SIG-M5 (cell line): Measurements from ENCODE around the gene NBPF3.
"Not testable (repeated sequence)": the region's sequence is repeated elsewhere in the genome, so short reads cannot be mapped to it uniquely, and the experiment has no call there.

Source experiments
- DNase-seq: peaks from one replicate; lab custom pipeline; 2025; lab: John Stamatoyannopoulos, UW

The NBPF3 gene

DNA sequence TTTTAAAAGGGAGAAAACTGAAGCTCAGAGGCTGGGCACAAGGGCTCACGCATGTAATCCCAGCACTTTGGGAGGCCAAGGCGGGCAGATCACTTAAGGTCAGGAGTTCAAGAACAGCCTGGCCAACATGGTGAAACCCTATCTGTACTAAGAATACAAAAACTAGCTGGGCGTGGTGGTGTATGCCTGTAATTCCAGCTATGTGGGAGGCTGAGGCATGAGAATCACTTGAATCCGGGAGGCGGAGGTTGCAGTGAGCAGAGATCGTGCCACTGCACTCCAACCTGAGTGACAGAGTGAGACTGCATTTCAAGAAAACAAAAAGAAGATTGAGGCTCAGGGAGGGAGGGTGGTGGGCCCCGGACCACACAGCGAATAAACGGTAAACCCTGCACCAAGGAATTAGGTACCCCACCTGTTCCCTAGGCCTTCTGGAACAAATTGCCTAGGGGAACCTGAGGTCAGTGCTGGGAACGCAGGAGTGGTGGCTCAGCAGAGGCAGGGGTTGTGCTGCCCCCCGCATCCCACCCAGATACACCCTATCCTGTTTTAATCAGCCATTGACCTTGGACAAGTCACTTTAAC is 79.6 kb downstream of the NBPF3 start:
- DNase-seq: not testable (repeated sequence)

DNA sequence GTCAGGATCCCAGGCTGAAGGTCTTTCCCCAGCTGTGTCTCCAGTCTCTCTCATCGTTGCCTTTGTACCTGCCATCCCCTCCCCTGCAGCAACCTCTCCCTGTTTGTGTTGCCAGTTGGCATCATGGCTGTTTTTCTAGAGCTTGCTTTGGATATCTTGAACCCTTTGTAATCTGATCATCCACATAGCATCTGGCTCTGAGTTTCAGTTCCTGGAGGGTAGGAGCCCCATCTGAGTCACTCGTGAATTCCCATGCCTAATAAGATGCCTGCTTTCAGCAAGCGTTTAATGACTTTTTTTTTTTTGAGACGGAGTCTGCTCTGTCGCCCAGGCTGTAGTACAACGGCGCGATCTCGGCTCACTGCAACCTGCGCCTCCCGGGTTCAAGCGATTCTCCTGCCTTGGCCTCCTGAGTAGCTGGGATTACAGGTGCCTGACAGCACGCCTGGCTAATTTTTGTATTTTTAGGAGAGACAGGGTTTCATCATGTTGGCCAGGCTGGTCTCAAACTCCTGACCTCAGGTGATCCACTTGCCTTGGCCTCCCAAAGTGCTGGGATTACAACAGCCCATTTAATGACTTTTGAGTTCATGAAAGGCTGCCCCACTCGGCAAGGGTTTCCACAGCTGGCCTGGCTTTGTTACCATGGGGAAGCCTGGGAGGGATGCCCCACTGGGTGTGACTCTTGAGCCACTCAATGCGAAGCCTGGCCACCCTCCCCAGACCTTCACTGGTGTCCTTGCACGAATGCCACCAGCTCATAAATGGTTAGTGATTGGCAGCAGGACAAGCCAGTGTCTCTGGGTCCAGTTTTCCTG is 81.2 kb downstream of the NBPF3 start:
- DNase-seq: no peak

DNA sequence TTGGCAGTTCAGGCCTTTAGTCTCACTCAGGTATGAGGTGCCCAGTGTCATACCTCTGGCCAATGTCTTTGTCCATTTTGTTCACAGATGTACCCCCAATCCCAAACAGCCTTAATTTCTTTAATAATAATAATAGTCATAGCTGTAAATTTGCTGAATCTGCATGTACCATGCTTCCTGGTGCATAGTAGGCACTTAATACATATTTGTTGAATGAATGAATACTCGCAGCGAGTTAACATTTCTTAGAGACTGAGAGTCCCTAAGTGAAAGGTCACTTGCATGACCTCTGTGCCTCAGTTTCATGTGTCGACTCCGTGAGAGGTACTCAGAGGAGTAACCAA is 81.8 kb downstream of the NBPF3 start:
- DNase-seq: no peak

DNA sequence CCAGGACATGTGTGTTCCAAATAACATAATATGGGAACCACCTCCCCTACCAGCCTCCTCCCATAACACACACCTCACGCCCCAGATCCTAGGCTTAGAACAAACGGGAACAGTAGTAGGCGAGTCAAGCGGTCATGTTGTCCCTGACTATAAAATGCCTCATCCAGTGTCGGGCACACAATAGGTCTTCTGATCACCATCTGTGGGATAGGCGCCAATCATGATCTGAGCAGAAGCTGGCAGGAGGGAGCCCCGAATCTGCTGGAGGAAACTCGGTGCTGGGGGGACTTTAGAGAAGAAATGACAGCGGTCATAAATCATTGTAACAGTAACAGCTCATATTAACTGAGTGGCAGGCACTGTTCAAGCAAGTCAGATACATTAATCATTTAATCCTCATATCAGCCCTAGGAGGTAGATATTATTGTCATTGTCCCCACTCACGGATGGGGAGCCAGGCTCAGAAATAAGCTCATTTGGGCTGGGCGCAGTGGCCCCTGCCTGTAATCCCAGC is 82.6 kb downstream of the NBPF3 start:
- DNase-seq: no peak

DNA sequence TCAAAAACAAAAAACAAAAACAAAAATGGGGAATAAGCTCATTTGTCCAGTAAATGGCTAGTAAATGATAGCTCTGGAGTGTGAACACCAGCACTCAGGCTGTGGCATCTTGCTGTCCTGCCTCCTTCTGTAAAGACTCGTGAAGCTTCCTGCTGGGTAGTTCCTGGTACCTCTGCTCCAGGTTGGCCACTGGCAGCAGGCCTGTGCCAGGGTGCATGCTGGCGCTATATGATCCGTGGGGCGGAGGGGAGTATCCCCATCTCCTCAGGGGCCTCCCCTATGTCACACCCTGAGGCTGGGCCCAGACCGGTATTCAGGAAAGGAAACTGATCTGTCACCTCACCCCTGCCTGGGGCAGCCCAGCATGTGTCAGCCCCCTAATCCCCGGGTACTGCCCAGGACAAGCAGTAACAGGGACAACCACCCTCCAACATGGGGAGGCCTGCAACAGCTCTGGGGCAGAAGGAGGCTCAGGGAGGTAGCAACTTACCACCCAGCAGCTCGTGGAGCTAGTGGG is 83.4 kb downstream of the NBPF3 start:
- no peak for DNase-seq

DNA sequence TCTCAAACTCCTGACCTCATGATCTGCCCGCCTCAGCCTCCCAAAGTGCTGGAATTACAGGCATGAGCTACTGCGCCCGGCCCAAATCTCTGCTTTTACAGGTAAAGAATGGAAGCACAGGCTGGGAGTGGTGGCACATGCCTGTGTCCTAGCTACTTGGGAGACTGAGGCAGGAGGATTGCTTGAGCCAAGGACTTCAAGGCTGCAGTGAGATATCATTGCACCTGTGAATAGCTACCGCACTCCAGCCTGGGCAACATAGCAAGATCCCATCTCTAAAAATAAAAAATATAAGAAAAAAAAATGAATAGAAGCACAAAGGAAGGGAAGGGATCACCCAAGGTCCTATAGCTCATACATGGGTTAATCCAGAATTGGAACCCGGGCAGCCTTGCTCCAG is 84.3 kb downstream of the NBPF3 start:
- no peak for DNase-seq

DNA sequence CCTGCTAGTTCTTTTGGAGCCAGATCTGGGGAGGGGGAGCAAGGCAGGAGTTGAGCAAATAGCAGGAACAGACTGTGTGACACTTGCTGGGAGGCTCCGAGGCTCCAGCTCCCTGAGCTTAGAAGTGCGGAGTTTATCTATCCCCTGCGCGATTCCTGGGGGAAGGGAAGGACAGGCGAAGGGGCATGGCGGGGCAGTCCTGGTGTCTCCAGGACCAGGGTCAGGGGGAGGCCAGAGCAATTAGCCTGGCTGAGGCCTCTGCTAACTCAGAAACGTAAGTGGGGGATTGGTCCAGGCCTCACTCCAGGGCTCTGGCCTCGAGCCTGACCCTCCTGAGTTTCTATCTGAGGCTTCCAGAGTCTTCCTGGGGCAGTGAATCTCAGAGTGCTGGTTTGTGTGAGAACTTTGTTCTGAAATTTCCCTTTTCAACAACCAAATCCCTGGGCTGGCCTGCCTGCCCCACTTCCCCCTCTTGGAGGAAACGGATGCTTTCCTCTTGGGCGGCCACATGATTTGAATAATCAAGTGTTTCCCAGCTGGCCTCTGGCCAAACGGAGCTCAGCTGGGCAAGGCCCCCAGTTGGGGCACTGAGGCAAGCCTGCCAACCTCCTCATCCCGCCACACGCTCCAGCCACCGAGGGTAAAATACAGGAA is 84.9 kb downstream of the NBPF3 start:
- no peak for DNase-seq

DNA sequence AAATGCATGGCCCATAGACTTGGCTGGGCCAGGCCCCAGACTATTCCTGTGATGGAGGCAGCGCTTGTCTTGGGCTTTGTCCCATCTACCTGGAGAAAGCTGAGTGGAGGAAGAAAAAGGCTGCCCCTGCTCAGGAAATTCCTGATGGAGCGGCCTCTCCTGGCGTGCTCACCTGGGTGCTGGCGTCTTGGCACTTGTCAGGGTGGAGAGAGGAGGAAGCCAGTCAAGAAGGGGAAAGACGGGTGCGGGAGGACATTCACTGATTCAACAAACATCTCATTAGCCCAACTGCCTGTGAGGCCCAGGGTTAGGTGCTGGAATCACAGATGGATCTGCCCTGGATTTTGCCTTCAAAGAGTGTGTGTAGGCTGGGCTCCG is 85.4 kb downstream of the NBPF3 start:
- no peak for DNase-seq

DNA sequence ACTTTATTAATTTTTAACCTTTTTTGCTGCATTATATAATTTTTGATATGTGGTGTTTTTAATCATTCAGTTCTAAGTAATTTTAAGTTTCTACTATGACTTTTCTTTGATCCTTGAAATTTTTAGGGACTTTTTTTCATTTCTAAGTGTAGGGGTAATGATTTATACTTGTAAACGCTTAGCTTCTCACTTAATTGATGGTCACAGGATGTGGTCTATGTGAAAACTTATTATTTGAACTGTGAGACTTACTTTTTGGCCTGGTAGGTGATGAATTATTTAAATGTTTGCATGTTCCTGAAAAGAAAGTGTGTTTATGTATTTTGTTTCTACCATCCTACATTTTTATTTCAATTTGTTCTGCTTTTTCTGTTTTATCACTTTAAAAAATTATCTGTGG is 86.5 kb downstream of the NBPF3 start:
- no peak for DNase-seq

DNA sequence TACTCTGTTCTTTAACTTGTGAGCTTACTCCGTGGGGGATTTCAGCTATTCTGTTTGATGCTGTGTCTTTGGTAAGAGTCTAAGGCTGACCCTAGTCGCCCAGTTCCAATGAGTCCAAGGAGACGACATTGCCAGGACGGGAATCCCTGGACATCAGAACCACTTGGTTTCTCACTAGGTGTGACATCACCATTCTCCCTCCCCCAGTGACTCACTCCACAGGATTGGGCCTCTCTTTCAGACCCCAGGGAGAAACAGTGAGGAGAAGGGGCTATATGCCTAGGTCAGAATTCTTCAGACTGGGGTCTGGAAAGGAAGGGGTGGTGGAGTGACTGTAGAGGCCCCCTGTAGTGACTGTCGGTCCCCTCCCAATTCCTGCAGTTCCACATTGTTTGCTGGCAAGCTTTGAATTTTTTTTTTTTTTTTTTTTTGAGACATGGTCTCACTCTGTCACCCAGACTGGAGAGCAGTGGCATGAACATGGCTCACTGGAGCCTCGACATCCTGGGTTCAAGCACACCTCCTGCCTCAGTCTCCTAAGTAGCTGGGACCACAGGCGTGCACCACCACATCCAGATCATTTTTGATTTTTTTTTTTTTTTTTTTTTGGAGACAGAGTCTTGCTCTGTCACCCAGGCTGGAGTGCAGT is 90.6 kb downstream of the NBPF3 start:
- DNase-seq: no peak

DNA sequence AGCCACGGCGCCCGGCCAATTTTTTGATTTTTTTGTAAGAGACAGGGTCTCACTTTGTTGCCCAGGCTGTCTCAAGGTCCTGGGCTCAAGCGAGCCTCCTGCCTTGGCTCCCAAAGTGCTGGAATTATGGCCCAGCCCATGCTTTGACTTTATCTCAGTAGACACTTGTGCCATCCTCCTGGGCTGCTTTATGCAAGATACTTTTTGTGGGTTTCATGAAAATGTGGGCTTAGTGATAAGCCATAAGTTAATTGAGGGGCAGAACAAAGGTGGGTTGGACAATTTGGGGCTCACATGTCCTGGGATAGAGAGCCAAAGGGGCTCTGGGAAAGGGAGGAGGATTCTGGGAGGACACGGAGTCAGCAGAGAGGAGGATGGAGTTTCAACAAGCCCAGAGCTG is 91.3 kb downstream of the NBPF3 start:
- DNase-seq: no peak

DNA sequence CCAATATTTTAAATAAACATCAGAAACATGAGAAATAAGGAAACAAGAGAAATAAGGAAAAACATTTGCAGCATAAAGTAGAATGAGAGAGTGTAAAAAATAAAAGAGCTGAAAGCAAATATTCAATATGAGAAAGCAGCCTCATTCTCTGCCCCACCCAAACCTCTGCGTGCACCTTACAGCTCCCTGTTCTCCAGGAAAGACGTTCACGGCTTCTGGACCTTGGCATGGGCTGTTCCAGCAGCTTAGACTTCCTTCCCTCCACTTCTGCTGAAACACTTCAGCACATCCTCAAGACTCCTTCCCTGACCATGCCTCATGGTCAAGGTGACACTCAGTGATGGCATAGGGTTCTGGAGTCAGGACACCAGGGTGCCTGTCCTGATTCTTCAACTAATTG is 92.6 kb downstream of the NBPF3 start:
- DNase-seq: no peak

DNA sequence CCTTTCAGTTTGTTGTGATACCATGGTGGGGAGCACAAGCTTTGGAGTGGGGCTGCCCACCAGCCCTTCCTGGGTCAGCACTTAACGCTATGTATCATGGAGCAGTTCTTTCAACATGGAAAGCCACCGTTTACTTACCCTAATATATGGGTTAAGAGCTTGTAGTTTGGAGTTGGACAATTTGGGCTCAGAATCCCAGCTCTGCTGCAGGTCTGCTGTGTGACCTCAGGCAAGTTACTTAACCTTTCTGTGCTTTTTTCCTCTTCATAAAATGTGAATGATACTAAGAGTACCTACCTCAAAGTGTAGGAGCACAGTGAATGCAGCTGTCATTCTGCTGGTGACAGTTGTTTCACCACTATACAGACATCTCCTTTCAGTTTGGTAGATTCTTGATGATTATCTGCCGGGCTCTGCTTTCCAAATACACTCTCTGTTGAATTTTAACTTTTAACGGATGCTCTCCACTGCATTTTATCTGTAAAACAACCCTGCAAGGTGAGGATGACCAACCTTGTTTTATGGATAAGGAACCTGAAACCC is 93.1 kb downstream of the NBPF3 start:
- no peak for DNase-seq

DNA sequence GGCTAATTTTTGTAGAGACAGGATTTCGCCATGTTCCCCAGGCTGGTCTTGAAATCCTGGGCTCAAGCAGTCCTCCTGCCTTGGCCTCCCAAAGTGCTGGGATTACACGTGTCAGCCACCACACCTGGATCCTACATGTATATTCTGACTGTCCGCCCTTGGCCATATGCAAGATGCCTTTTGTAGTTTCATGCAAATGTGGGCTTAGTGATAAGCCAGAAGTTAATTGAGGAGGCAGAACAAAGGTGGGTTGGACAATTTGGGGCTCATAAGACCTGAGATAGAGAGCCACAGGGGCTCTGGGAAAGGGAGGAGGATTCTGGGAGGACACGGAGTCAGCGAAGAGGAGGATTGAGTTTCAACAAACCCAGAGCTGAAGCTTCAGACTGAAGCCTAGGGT is 94.2 kb downstream of the NBPF3 start:
- DNase-seq: no peak
